Stimulated activated CD8-positive, alpha-beta memory T cell treated with anti-CD3 and anti-CD28 coated beads, Interleukin-2, amount 100 ng/mL, for 1 hour (primary cell): ENCODE results near the gene SDSL.

Source experiments
- DNase-seq, 2 donors: peaks; one replicate each; pipeline ENCODE4 v3.0.0-alpha.2; 2020; ENCODE audit warnings: low read depth in 2 of 2

Gene SDSL, protein sequence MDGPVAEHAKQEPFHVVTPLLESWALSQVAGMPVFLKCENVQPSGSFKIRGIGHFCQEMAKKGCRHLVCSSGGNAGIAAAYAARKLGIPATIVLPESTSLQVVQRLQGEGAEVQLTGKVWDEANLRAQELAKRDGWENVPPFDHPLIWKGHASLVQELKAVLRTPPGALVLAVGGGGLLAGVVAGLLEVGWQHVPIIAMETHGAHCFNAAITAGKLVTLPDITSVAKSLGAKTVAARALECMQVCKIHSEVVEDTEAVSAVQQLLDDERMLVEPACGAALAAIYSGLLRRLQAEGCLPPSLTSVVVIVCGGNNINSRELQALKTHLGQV

DNA sequence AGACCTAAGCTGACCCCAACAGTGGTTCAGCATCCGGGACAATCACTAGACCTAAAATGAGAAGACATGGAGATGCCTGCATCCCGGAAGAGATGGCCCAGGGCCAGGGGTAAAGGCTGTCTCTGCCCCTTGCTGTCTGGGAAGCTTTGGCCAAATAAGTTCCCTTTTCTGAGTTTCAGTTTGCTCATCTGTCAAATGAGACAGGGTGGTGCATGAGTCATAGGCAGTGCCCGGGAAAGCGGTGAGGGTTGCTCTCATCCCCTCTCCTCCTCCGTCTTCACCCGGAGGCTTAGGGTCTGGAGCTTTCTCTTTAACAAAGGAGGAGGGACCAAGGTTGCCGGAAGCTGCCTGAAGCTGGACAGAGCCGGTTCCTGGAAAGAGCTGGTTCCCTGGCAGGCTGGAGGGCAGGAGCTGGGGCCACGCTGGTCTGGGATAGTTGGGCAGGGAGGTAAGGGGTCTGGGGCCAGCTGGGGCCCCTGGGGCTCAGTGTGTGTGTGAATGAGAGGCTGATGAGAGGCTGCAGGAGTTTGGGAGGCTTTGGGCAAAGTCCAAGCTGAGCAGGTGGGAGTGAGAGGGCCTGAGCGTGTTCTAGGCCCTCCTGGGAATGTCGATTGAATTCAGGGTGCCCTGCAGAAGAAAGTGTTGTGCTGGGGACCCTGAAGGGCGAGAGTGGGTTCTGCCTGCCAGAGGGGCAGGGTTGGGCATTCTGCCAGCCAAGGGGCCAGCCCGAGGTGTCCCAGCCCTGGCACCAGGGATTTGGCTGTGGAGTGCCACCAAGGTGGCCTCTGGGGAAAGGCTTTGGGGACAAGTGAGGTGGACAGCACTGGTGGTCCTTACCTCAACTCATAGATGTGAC is at the start of gene SDSL:
SDSL (plus strand) TSS at position 351 of the 856 bp plus-strand sequence. CDS start 5,603 bp downstream, outside the sequence.
- no peak for DNase-seq

DNA sequence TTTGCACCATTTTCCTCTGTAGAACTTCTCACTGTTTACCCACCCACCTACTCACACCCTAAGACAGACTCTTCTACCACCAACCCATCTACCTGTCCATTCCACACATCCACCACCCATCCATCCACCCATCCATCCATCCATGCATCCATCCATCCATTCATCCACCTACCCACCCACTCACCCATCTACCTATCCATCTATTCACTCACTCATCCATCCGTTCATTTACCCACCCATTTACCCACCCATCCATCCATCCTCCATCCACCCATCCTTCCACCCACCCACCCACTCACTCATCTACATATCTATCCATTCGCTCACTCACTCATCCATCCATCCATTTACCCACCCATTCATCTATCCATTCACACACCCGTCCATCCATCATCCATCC is 48.7 kb upstream of the SDSL start:
- no peak for DNase-seq

DNA sequence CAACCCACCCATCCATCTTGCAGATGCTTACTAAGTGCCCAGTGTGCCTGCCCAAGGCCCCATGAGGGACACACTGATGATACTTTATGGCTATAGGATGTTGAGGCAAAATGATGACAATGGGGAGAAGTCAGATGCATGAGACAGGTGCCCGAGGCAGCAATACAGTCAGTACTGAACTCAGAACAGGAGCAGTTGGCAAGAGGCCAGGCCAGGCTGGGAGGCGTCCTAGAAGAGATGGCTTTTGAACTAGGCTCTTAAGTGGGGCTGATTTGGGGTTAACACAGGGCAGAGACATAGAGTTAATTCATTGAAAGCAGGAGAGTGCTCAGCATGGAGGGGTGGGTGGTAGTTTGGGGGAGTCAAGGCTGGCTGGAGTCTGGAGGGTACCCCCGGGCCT is 48.2 kb upstream of the SDSL start:
- no peak for DNase-seq

DNA sequence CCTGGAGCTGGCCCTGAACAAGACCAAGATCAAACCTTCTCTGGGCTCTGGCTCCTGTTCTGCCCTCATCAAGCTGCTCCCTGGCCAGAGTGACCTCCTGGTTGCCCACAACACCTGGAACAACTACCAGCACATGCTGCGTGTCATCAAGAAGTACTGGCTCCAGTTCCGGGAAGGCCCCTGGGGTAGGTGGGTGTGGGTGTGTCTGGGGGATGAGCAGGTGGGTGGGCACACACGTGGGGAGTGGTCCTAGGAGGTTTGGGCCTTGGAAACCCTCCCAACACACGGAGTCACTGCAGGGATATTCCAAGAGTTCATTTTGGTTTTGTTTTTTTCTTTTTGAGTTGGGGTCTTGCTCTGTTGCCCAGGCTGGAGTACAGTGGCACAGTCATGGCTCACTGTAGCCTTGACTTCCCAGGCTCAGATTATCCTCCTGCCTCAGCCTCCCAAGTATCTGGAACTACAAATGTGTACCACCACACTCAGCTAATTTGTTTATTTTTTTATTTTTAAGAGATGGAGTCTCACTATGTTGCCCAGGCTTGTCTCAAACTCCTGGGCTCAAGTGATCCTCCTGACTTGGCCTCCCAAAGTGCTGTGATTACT is 47.3 kb upstream of the SDSL start:
- DNase-seq = no peak

DNA sequence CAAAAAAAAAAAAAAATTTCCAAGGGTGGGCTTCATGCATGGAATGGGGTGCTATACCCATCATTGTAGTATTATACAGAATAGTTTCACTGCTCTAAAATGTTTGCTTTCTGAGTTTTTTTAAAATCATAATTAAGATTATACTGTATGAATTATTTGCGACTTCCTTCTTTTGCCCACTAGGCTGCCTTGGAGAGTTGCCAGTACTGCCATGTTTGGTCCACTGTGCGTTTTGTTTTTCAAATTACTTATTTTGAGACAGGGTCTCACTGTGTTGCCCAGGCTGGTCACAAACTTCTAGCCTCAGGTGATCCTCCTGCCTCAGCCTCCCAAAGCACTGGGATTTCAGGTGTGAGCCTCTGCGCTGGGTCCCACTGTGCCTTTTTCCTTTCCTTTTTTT is 43.9 kb upstream of the SDSL start:
- no peak for DNase-seq

DNA sequence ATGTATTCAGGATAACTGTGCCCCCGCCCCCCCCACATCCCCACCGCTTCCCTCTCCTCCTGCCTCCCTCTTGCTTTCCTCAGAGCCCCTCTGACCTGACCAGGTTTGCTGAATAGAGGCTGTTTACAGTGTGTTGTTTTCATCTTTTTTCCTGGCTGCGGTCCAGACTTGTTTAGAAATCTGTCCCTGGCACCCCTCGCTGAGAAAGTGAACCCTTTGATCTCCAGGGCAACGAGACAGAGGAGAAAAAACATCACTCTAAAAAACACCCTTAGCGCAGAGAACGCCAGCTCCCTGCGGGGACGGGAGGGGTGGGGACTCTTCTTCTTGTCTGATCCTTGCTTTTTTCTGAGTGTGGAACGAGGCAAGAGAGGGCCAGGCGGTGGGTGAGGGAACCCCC is 41.0 kb upstream of the SDSL start:
- no peak for DNase-seq

DNA sequence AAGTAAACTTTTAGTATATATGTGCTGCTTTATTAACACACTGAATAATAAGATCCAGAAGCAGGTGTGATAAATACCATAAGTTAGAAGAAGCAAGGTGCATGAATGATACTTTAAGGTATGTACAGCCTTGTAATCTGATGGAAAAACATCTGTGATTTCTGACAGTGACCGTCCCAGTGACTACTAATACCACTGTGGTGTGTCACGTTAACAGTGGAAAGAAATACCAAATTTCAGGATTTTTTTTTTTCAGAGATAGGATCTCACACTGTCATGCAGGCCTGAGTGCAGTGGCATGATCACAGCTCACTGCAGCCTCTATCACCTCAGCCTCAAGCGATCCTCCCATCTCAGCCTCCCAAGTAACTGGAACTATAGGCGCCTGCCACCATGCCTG is 40.0 kb upstream of the SDSL start:
- DNase-seq = no peak

DNA sequence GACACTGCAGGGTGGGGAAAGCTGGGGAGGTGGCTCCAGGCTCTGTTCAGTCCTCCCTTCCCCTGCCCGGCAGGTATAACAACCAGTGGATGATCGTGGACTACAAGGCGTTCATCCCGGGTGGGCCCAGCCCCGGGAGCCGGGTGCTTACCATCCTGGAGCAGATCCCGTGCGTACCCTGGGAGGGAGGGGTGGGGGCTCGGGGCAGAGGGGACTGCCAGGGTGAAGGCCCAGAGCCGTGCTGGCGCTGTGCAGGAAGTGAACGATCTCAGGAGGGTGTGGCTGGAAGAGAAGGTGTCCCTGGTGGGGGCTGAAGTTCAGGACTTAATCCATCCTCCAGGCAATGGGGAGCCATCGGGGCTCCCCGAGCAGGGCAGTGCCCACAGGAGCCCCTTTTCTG is 37.4 kb upstream of the SDSL start:
- no peak for DNase-seq

DNA sequence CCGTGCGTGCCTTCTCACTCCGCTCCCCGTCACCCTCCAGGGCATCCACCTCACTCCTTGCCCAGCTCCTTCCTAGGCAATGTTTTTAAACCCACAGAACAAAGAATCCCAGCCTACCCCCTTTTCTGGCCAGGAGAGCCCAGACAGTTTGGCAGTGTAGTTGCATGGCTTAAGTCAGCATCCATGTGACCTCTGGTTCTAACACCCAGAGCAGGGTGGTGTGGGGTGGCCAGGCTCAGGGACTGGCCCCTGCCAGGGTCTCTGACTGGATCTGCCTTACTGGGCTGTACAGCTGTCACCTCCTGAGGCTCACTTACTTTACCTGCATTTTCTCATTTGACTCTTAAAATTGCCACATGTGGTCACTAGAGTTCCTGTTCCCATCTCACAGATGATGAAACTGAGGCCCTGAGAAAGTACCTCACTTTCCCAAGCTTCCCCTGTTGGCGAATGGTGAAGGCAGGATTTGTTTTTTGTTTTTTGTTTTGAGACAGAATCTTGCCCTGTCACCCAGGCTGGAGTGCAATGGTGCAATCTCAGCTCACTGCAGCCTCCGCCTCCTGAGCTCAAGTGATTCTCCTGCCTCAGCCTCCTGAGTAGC is 36.8 kb upstream of the SDSL start:
- DNase-seq = no peak

DNA sequence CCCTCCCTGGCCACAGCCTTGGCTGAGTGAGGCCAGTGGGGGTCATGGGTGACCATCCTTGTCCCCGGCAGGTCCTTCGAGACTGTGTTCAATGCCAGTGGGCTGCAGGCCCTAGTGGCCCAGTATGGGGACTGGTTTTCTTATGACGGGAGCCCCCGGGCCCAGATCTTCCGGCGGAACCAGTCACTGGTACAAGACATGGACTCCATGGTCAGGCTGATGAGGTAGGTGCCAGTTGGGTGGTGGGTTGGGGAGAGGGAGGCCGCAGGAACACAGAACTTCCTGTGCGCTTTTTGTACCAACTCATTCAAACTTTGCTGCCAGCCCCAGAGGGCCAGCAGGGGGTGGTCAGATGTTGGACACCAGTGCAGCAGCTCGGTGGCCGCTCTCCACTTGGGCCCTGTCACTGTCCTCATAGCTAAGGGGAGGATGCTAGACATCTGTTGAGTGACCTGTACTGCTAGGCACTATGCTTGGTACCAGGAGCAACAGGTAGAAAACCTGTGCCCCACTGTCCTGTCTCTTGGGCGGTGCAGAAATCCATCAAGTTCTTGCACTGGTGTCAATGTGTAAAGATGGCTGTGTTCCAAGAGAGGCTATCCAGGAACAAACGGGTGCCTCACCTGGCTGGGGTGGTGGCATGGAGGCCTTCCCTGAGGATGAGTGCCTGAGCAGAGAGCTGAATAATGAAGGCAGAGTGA is 35.2 kb upstream of the SDSL start:
- DNase-seq = no peak

DNA sequence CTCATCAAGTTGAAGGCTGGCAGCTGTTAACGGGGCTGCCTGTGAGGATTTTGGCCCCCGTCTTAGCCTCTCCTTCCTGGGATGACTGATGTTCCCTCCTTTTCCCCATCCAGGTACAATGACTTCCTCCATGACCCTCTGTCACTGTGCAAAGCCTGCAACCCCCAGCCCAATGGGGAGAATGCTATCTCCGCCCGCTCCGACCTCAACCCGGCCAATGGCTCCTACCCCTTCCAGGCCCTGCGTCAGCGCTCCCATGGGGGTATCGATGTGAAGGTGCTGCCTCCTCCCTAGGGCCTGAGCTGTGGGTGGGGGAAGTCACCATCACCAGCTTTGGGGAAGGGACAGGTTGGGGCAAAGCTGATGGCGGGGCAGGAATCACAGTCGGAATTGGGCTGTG is 34.5 kb upstream of the SDSL start:
- no peak for DNase-seq

DNA sequence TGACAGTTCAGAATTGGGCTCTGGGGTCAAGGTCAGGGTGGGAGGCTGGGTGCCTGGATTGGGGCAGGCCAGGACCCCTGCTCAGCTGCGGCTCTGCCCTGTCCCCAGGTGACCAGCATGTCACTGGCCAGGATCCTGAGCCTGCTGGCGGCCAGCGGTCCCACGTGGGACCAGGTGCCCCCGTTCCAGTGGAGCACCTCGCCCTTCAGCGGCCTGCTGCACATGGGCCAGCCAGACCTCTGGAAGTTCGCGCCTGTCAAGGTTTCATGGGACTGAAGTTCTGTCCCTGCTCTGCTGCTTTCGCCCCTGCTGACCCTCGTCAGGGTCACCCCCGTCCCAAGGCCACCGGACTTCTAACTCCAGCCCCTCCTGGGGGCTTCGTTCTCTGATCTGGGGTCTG is 33.8 kb upstream of the SDSL start:
- no peak for DNase-seq

DNA sequence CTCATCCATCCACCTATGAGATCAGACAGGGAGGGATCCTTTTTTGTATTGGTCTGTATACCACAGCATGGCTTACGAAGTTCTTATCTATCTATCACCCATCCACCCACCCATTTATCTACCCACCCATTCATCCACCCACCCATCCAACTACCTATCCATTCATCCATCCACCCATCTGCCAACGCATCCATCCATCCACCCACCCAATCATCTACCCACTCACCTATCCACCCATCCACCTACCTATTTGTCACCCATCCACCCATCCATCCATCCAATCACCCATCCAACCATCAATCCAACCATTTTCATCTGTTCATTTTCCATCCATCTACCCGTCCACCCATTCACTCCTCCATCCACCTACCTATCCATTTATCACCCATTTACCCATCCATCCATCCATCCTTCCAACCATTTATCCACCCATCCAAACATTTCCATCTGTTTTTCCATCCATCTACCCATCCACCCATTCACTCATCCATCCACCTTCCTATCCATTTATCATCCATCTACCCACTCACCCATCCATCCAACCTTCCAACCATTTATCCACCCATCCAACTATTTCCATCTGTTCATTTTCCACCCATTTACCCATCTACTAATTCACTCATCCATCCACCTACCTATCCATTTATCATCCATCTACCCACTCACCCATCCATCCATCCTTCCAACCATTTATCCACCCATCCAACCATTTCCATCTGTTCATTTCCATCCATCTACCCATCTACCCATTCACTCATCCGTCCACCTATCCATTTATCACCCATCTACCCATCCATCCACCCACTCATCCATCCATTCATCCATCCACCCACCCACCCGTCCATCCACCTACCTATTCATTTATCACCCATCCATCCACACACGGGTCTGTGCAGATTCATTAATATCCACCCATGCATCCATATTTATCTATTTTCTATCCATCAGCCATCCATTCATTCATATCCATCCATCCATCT is 31.8 kb upstream of the SDSL start:
- no peak for DNase-seq

DNA sequence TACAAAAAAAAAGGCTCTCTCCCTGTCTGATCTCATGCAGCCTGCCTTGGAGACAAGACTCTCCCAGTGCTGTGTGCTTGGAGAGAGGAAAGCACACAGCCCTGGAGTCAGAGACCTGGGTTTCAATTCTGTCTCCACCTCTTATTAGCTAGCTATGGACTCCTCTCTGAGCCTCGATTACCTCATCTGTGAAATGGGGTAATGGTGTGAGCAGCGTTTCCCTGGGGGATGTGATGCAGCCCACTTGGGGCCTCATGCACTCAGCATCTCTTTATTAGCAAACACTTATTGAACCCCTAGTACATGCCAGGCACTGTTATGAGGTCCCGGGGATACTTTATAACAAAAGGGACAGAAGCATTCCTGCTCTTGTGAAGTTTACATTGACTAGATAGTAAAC is 31.0 kb upstream of the SDSL start:
- DNase-seq = no peak

DNA sequence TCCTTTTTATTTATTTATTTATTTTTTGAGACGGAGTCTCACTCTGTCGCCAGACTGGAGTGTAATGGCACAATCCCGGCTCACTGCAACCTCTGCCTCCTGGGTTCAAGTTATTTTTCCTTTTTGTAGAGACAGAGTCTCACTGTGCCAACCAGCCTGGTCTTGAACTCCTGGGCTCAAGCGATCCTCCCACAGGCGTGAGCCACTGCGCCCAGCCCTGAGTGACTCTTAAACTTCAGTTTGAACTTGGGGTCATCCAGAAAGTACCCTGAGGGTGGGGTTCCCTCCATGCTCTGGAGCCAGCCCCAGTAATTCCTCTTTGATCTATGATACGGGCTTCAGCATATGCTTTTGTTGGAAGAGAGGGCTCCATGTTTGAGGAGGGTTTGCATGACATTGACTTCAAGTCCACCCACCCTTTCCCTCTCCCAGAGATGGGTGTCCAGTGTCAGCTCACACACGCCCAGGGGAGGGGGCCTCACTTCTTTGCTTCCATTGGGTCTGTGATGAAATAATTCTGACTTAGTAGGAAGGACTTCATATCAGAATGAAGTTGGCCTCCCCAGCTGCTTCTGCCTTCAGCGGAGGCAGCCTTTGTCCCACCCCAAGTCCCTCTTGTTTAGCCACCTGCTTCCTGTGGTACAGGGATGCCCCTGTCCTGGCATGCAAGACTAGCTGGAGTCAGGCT is 30.4 kb upstream of the SDSL start:
- DNase-seq = no peak

DNA sequence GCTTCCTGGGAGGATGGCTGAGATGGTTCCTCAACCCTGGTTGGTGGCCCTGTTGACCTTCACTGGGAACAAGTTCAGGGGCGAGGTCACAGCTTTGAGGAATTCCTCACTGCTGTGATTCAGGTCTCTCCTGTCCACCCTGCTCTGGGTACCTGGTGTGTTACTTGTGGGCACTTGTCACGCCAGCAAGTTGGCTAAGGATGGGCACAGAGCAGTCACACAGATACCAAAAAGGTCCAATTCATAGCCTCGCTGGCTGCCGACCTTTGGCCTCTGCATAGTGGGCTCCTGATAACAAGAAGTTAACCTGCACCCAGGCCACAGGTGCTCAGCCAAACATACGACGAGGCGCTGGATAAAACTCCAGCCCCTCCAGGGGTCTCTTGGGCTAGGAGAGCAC is 29.7 kb upstream of the SDSL start:
- no peak for DNase-seq

DNA sequence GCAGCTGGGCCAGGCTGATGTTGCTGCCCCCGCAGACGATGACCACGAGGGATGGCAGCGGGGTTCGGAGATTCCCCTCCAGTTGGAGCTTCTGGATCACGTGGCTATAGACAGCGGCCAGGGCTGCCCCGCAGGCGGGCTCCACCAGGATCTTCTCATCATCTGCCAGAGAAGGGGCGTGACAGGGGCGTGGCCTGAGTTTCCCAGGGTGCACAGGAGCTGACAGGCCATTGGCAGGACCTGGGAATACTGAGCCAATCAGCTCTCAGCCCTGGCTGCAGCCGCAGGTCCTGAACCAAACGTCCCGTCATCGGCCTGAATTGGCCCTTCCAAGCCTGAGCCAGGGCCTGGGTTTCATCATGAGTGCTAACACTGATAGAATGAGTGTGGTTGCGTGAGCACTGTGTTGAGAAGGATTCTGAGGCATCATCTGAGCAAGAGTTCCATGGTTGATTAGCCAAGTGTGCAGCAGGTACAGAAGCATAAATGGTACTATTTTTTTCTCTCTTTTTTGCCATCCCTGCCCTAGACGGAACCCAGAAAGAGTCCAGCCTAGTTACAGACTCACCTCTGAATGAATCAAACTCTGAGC is 29.1 kb upstream of the SDSL start:
- no peak for DNase-seq

DNA sequence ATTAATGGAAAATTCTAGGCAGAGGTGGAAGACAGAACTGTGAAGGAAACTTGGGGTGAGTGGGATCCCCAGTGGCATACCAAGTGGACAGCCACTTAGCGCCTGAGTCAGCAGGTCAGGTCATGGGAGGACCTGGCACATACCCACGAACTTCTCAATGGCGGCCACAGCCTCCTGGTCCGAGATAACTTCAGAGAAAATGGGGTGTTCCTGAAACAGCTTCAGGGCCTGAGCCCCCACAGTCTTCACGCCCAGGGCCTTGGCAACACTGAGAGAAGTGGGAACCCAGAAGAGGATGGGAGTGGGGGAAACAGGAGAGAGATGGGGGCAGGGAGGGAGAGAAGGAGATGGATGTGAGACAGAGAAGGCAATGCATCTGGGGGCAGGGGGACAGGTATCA is 28.4 kb upstream of the SDSL start:
- DNase-seq = no peak

DNA sequence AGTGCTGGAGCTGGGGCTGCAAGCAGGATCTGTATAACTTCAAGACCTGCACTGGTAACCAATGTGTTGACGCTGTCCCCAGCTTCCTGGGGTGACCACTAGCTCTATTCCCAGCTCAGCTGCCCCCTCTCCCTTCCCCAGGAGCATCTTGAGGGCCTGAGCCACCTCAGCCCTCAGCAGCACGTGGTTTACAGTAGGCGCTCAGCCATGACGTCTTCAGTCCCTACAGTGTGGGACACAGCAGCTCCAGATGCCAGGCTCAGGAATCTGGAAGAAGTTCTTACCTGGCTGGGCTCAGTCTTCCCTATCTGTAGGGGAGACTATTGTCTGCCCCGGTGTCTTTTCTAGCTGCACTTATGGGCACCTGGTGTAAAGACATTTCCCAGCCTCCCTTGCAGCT is 27.1 kb upstream of the SDSL start:
- no peak for DNase-seq

DNA sequence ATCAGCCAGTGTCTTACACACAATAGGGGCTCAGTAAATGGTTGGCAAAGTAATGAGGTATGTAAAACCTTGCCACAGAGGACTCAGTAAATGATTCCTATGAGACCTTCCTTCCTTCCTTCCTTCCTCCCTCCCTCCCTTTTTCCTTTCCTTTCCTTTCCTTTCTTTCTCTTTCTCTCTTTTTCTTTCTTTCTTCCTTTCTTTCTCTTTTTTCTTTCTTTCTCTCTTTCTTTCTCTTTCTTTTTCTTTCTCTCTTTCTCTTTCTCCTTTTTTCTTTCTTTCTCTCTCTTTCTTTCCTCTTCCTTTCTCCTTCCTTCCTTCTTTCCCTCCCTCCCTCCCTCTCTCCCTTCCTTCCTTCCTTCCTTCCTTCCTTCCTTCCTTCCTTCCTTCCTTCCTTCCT is 26.0 kb upstream of the SDSL start:
- DNase-seq = no peak
